ENCODE data around the gene C5orf63. TPM values are rescaled to one million over a fixed set of nuclear protein-coding genes. Genes with fewer than 3 reads are reported as not detected.

The C5orf63 gene
- total and polyA plus RNA-seq, 2 of the 8 experiments (the other 6 are each of a cell fraction or from before 2014, with no cell fraction given), result 0.67 to 0.71 TPM

DNA sequence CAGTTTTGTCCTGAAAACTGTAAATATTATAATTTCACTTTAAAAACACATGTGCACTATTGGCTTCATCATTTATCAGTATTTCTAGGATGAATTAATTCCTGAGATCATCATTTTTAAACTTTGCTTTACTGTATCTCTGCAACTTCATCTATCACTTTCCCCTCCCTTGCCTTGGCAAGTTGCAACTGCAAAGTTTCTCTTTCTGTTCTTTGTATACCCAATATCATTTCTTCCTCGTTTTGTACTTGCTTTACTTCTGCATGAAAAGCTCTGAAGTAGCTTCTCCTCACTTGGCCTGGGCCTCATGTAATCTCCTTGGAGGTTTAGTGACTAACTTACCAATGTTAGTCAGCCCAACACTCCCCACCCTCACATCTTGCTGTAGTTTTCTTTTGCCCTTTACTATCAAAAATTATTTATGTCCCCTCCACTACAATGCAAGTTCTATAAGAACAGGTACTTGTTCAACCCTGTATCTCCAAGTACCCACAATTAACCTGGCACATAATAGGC, 12.8 kb downstream of the C5orf63 start (continued):
- TF ChIP-seq, protein P1, sequence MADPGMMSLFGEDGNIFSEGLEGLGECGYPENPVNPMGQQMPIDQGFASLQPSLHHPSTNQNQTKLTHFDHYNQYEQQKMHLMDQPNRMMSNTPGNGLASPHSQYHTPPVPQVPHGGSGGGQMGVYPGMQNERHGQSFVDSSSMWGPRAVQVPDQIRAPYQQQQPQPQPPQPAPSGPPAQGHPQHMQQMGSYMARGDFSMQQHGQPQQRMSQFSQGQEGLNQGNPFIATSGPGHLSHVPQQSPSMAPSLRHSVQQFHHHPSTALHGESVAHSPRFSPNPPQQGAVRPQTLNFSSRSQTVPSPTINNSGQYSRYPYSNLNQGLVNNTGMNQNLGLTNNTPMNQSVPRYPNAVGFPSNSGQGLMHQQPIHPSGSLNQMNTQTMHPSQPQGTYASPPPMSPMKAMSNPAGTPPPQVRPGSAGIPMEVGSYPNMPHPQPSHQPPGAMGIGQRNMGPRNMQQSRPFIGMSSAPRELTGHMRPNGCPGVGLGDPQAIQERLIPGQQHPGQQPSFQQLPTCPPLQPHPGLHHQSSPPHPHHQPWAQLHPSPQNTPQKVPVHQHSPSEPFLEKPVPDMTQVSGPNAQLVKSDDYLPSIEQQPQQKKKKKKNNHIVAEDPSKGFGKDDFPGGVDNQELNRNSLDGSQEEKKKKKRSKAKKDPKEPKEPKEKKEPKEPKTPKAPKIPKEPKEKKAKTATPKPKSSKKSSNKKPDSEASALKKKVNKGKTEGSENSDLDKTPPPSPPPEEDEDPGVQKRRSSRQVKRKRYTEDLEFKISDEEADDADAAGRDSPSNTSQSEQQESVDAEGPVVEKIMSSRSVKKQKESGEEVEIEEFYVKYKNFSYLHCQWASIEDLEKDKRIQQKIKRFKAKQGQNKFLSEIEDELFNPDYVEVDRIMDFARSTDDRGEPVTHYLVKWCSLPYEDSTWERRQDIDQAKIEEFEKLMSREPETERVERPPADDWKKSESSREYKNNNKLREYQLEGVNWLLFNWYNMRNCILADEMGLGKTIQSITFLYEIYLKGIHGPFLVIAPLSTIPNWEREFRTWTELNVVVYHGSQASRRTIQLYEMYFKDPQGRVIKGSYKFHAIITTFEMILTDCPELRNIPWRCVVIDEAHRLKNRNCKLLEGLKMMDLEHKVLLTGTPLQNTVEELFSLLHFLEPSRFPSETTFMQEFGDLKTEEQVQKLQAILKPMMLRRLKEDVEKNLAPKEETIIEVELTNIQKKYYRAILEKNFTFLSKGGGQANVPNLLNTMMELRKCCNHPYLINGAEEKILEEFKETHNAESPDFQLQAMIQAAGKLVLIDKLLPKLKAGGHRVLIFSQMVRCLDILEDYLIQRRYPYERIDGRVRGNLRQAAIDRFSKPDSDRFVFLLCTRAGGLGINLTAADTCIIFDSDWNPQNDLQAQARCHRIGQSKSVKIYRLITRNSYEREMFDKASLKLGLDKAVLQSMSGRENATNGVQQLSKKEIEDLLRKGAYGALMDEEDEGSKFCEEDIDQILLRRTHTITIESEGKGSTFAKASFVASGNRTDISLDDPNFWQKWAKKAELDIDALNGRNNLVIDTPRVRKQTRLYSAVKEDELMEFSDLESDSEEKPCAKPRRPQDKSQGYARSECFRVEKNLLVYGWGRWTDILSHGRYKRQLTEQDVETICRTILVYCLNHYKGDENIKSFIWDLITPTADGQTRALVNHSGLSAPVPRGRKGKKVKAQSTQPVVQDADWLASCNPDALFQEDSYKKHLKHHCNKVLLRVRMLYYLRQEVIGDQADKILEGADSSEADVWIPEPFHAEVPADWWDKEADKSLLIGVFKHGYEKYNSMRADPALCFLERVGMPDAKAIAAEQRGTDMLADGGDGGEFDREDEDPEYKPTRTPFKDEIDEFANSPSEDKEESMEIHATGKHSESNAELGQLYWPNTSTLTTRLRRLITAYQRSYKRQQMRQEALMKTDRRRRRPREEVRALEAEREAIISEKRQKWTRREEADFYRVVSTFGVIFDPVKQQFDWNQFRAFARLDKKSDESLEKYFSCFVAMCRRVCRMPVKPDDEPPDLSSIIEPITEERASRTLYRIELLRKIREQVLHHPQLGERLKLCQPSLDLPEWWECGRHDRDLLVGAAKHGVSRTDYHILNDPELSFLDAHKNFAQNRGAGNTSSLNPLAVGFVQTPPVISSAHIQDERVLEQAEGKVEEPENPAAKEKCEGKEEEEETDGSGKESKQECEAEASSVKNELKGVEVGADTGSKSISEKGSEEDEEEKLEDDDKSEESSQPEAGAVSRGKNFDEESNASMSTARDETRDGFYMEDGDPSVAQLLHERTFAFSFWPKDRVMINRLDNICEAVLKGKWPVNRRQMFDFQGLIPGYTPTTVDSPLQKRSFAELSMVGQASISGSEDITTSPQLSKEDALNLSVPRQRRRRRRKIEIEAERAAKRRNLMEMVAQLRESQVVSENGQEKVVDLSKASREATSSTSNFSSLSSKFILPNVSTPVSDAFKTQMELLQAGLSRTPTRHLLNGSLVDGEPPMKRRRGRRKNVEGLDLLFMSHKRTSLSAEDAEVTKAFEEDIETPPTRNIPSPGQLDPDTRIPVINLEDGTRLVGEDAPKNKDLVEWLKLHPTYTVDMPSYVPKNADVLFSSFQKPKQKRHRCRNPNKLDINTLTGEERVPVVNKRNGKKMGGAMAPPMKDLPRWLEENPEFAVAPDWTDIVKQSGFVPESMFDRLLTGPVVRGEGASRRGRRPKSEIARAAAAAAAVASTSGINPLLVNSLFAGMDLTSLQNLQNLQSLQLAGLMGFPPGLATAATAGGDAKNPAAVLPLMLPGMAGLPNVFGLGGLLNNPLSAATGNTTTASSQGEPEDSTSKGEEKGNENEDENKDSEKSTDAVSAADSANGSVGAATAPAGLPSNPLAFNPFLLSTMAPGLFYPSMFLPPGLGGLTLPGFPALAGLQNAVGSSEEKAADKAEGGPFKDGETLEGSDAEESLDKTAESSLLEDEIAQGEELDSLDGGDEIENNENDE (IDR thresholded peaks at IDR 0.05; ENCODE audit: insufficient replicate concordance, low read length), result no peak
- TF ChIP-seq EGR1 (IDR thresholded peaks at IDR 0.05; ENCODE audit: borderline replicate concordance, low read depth, low read length) (no peak), TAF7 (optimal IDR thresholded peaks at IDR 0.05; ENCODE audit: borderline replicate concordance, low read depth, low read length) (no peak), FOSL1 (IDR thresholded peaks at IDR 0.05; ENCODE audit: insufficient read depth, low read depth, low read length) (no peak)

Data from H1 (cell line).